HEK293 (cell line): ENCODE results near the gene UNC93A.

Source experiments
- CTCF ChIA-PET: fragments of 350-600 bp; formaldehyde crosslinking; extraction: SDS; loops from one replicate; lab custom pipeline; 2021; ENCODE audit warnings: antibody characterized with exemption; lab: Yijun Ruan, JAX
- POLR2A ChIA-PET: fragments of 300-600 bp; formaldehyde crosslinking; extraction: SDS; loops from one replicate; lab custom pipeline; 2020; ENCODE audit warnings: antibody characterized with exemption, inconsistent platforms; lab: Yijun Ruan, JAX
- H3K27ac ChIP-seq: fragments of 200-500 bp; sonication (Bioruptor generic); 2 replicates; pipeline ENCODE4 v1.5.1; 2014; ENCODE audit warnings: low read depth, low read length, control low read depth, inconsistent platforms; ENCODE audit errors: extremely low read depth
- H3K36me3 ChIP-seq, 2 experiments: fragments of 200-500 bp in 1 of 2; sonication (Bioruptor generic) in 1 of 2; 1 replicate in 1 of 2; 2 replicates in 1 of 2; pipeline ENCODE4 v1.5.1; 2014 to 2017; ENCODE audit warnings: inconsistent platforms in 2 of 2, low read length in 2 of 2; ENCODE audit not compliant: control insufficient read depth in 2 of 2, insufficient read depth in 1 of 2
- H3K4me1 ChIP-seq: fragments of 200-500 bp; sonication (Bioruptor generic); 2 replicates; pipeline ENCODE4 v1.5.1; 2014; ENCODE audit warnings: mild to moderate bottlenecking, low read length, inconsistent platforms; ENCODE audit not compliant: control insufficient read depth, insufficient read depth
- H3K4me3 ChIP-seq: 2 replicates; pipeline ENCODE4 v1.5.1; 2011; ENCODE audit warnings: low read depth, mild to moderate bottlenecking, control low read depth, low read length, moderate library complexity
- H3K9me3 ChIP-seq: fragments of 200-500 bp; sonication (Bioruptor generic); 2 replicates; pipeline ENCODE4 v1.5.1; 2014; ENCODE audit warnings: low read depth, low read length, inconsistent platforms; ENCODE audit not compliant: control insufficient read depth, insufficient read depth
- HOXD13 ChIP-seq: sonication (generic); formaldehyde crosslinking; IDR thresholded peaks from 2 replicates; pipeline ENCODE4 v1.8.0; 2022; ENCODE audit warnings: missing genetic modification reagents, borderline replicate concordance
- INSM2 ChIP-seq: fragments of 450-650 bp; formaldehyde crosslinking; IDR thresholded peaks from 2 replicates; pipeline ENCODE4 v1.5.1; 2016; ENCODE audit warnings: missing biosample characterization, missing genetic modification characterization
- KLF17 ChIP-seq: fragments of 450-650 bp; formaldehyde crosslinking; IDR thresholded peaks from 2 replicates; pipeline ENCODE4 v1.5.1; 2016; ENCODE audit warnings: missing biosample characterization, missing genetic modification characterization
- MEIS1 ChIP-seq: sonication (generic); formaldehyde crosslinking; IDR thresholded peaks from 2 replicates; pipeline ENCODE4 v1.8.1; 2022; ENCODE audit warnings: missing genetic modification reagents, mild to moderate bottlenecking, borderline replicate concordance
- TCF7L2 ChIP-seq: IDR thresholded peaks from 2 replicates; pipeline ENCODE4 v1.6.1; 2011; ENCODE audit warnings: low read depth, mild to moderate bottlenecking, inconsistent platforms, low read length, moderate library complexity, borderline replicate concordance
- TSHZ1 ChIP-seq: fragments of 450-650 bp; formaldehyde crosslinking; IDR thresholded peaks from 2 replicates; pipeline ENCODE4 v1.5.1; 2016; ENCODE audit warnings: missing biosample characterization, missing genetic modification characterization, borderline replicate concordance
- ZBTB26 ChIP-seq: fragments of 450-650 bp; formaldehyde crosslinking; optimal IDR thresholded peaks from 2 replicates; pipeline ENCODE3; 2016; ENCODE audit warnings: missing biosample characterization, mild to moderate bottlenecking, missing genetic modification characterization
- ZFP41 ChIP-seq: fragments of 450-650 bp; formaldehyde crosslinking; IDR thresholded peaks from 2 replicates; pipeline ENCODE4 v1.5.1; 2016; ENCODE audit warnings: missing biosample characterization, missing genetic modification characterization, borderline replicate concordance
- ZNF112 ChIP-seq: fragments of 450-650 bp; formaldehyde crosslinking; IDR thresholded peaks from 2 replicates; pipeline ENCODE4 v1.5.0; 2017; ENCODE audit warnings: missing biosample characterization, missing genetic modification characterization
- ZNF157 ChIP-seq: fragments of 450-650 bp; formaldehyde crosslinking; IDR thresholded peaks from 2 replicates; pipeline ENCODE4 v1.5.1; 2016; ENCODE audit warnings: missing biosample characterization, missing genetic modification characterization
- ZNF16 ChIP-seq: fragments of 450-650 bp; formaldehyde crosslinking; IDR thresholded peaks from 2 replicates; pipeline ENCODE4 v1.5.1; 2016; ENCODE audit warnings: low read depth, missing biosample characterization, missing genetic modification characterization
- ZNF2 ChIP-seq: fragments of 450-650 bp; formaldehyde crosslinking; IDR thresholded peaks from 2 replicates; pipeline ENCODE4 v1.5.1; 2016; ENCODE audit warnings: missing biosample characterization, missing genetic modification characterization
- ZNF202 ChIP-seq: fragments of 450-650 bp; formaldehyde crosslinking; IDR thresholded peaks from 2 replicates; pipeline ENCODE4 v1.5.1; 2016; ENCODE audit warnings: missing biosample characterization, missing genetic modification characterization, borderline replicate concordance
- ZNF239 ChIP-seq: fragments of 450-650 bp; formaldehyde crosslinking; IDR thresholded peaks from 2 replicates; pipeline ENCODE4 v1.5.1; 2016; ENCODE audit warnings: missing biosample characterization, missing genetic modification characterization
- ZNF274 ChIP-seq, 2 experiments: fragments of 200-500 bp in 1 of 2; fragments of 450-650 bp in 1 of 2; sonication (Bioruptor generic) in 1 of 2; formaldehyde crosslinking in 1 of 2; IDR thresholded peaks; 2 replicates each; pipeline versions ENCODE4 v1.5.1 to v1.6.1; 2014 to 2016; ENCODE audit warnings: borderline replicate concordance in 1 of 2, inconsistent platforms in 1 of 2, low read length in 1 of 2, missing biosample characterization in 1 of 2, missing genetic modification characterization in 1 of 2
- ZNF292 ChIP-seq: fragments of 450-650 bp; formaldehyde crosslinking; IDR thresholded peaks from 2 replicates; pipeline ENCODE4 v1.5.1; 2016; ENCODE audit warnings: low read depth, missing biosample characterization, missing genetic modification characterization, borderline replicate concordance
- ZNF354C ChIP-seq: fragments of 450-650 bp; formaldehyde crosslinking; IDR thresholded peaks from 2 replicates; pipeline ENCODE4 v1.5.1; 2016; ENCODE audit warnings: missing biosample characterization, missing genetic modification characterization, low read depth, borderline replicate concordance
- ZNF433 ChIP-seq: fragments of 450-650 bp; formaldehyde crosslinking; IDR thresholded peaks from 2 replicates; pipeline ENCODE4 v1.5.1; 2016; ENCODE audit warnings: missing biosample characterization, missing genetic modification characterization, low read depth
- ZNF660 ChIP-seq: fragments of 450-650 bp; IDR thresholded peaks from 2 replicates; pipeline ENCODE4 v1.5.1; 2018; ENCODE audit warnings: missing biosample characterization, mild to moderate bottlenecking, missing genetic modification characterization
- ZNF707 ChIP-seq: fragments of 450-650 bp; formaldehyde crosslinking; IDR thresholded peaks from 2 replicates; pipeline ENCODE4 v1.5.1; 2016; ENCODE audit warnings: missing biosample characterization, missing genetic modification characterization
- ZSCAN23 ChIP-seq: fragments of 450-650 bp; formaldehyde crosslinking; IDR thresholded peaks from 2 replicates; pipeline ENCODE4 v1.5.1; 2016; ENCODE audit warnings: missing biosample characterization, missing genetic modification characterization
- TF ChIP-seq, protein P1 (sequence below): fragments of 450-650 bp; formaldehyde crosslinking; IDR thresholded peaks from 2 replicates; pipeline ENCODE4 v1.5.1; 2017; ENCODE audit warnings: missing biosample characterization, missing genetic modification characterization

UNC93A gene

GRCh38 chr6:167336844-167337630 is 45.9 kb downstream of the UNC93A start (continued):
- TF ChIP-seq TSHZ1 (tag by site-specific recombination) (no peak), ZFP41 (no peak), ZNF660 (tag by site-specific recombination) (no peak), TCF7L2 (no peak), ZNF274 (IDR thresholded peaks at IDR 0.05; ENCODE audit: low read length) (no peak), ZNF274 (tag by site-specific recombination; IDR thresholded peaks at IDR 0.05; ENCODE audit: borderline replicate concordance) (no peak), ZNF16 (tag by site-specific recombination) (no peak), MEIS1 (no peak), ZSCAN23 (no peak), ZNF433 (tag by site-specific recombination) (no peak), ZNF354C (tag by site-specific recombination) (no peak)
- TF ChIP-seq, protein P1, sequence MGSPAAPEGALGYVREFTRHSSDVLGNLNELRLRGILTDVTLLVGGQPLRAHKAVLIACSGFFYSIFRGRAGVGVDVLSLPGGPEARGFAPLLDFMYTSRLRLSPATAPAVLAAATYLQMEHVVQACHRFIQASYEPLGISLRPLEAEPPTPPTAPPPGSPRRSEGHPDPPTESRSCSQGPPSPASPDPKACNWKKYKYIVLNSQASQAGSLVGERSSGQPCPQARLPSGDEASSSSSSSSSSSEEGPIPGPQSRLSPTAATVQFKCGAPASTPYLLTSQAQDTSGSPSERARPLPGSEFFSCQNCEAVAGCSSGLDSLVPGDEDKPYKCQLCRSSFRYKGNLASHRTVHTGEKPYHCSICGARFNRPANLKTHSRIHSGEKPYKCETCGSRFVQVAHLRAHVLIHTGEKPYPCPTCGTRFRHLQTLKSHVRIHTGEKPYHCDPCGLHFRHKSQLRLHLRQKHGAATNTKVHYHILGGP (tag by site-specific recombination): no peak
- TF ChIP-seq, all 188 proteins: peak for 0

- ChIA-PET POLR2A (no interaction called here), CTCF (no interaction called here)
- no peaks in the 10 kb centered on the region for H3K9me3 ChIP-seq
- H3K4me1 ChIP-seq: no peaks in the 10 kb centered on the region
- no peak overlapping the region for H3K4me3 ChIP-seq
- no peaks in the 10 kb centered on the region for H3K36me3 ChIP-seq
- H3K27ac ChIP-seq: no peak overlapping the region
- TF ChIP-seq ZNF202 (tag by site-specific recombination) (0 out of 2 replicates have a peak, but pooled peaks have one; percentile 19), INSM2 (no peak), ZNF157 (peak; percentile 52; the same call in 1 of the 2 replicates), ZNF707 (peak; percentile 43; the same call in 1 of the 2 replicates), ZNF112 (tag by site-specific recombination) (0 out of 2 replicates have a peak, but pooled peaks have one; percentile 10), HOXD13 (CRISPR knock-in tag) (no peak), ZBTB26 (peak; percentile 7), ZNF2 (tag by site-specific recombination) (peak; percentile 25; the same call in 1 of the 2 replicates), KLF17 (tag by site-specific recombination) (no peak), ZNF292 (tag by site-specific recombination) (no peak), ZNF239 (tag by site-specific recombination) (peak; percentile 27; the same call in 1 of the 2 replicates)
Measured at GRCh38 chr6:167337675-167338449, 46.7 kb downstream of the UNC93A start.
